DMS53 treated with DMSO at 0.1 percent for 48 hours (cell line): ENCODE results near the gene IGSF9B.

Source experiments
- DNase-seq: peaks from one replicate; lab custom pipeline; 2025; ENCODE audit not compliant: unreplicated experiment; lab: John Stamatoyannopoulos, UW

IGSF9B gene

GRCh38 chr11:133957900-133958299 lies 1.1 kb upstream of the IGSF9B start:
- DNase-seq, result peak; percentile 41

GRCh38 chr11:133955945-133956421 lies 785 bp downstream of the IGSF9B start:
- DNase-seq, result no peak

- DNase-seq, result no peak
Measured at GRCh38 chr11:133955081-133955891, 1.5 kb downstream of the IGSF9B start.

- DNase-seq, result no peak
Measured at GRCh38 chr11:133953999-133954398, 2.8 kb downstream of the IGSF9B start.

- DNase-seq, result no peak
Measured at GRCh38 chr11:133953547-133953946, 3.2 kb downstream of the IGSF9B start.

GRCh38 chr11:133952199-133953190 lies 4.3 kb downstream of the IGSF9B start:
- DNase-seq, result no peak

- no peak for DNase-seq
Measured at GRCh38 chr11:133951327-133952198, 5.2 kb downstream of the IGSF9B start.

- no peak for DNase-seq
Measured at GRCh38 chr11:133950874-133951326, 5.9 kb downstream of the IGSF9B start.

GRCh38 chr11:133950421-133950820 lies 6.3 kb downstream of the IGSF9B start:
- DNase-seq, result no peak

GRCh38 chr11:133949129-133949528 lies 7.6 kb downstream of the IGSF9B start:
- DNase-seq, result no peak

- DNase-seq, result no peak
Measured at GRCh38 chr11:133948711-133949110, 8.1 kb downstream of the IGSF9B start.

GRCh38 chr11:133947321-133947756 lies 9.4 kb downstream of the IGSF9B start:
- peak; percentile 12 for DNase-seq

- DNase-seq, result no peak
Measured at GRCh38 chr11:133946541-133947318, 10.0 kb downstream of the IGSF9B start.

- DNase-seq, result no peak
Measured at GRCh38 chr11:133946051-133946450, 10.7 kb downstream of the IGSF9B start.

- no peak for DNase-seq
Measured at GRCh38 chr11:133945087-133945974, 11.4 kb downstream of the IGSF9B start.

- no peak for DNase-seq
Measured at GRCh38 chr11:133943950-133944698, 12.6 kb downstream of the IGSF9B start.

- DNase-seq, result no peak
Measured at GRCh38 chr11:133942577-133942976, 14.2 kb downstream of the IGSF9B start.

GRCh38 chr11:133941546-133941945 lies 15.2 kb downstream of the IGSF9B start:
- DNase-seq, result no peak
